GM19468 (cell line): ENCODE results near the gene MGAT4A.

Experiments used
- ATAC-seq: cut with Tn5 transposase; IDR thresholded peaks from one replicate; pipeline ENCODE4 v1.9.1; 2021; ENCODE audit warnings: mild to moderate bottlenecking, moderate library complexity, moderate number of reproducible peaks; ENCODE audit not compliant: unreplicated experiment; ENCODE audit errors: extremely low read depth

MGAT4A gene

DNA sequence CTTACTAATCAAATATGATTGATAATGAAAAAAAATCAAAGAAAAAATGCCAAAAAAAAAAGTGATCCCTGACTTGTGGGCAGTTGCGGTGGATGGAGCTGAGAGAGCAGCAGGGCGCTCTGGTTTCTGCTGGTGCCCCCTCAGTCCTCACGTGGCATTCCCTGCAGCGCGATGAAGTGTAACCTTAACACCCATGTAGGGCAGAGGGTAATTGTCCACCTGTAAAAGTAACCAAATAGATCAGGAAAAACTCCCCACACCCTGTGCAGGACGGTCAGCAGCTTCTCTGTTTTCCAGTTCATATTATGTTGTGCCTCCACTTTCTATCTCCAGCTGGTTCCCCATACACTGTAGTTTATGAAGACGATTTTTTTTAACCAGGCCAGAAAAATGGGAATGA lies 147.7 kb downstream of the MGAT4A start:
- no peak for ATAC-seq

DNA sequence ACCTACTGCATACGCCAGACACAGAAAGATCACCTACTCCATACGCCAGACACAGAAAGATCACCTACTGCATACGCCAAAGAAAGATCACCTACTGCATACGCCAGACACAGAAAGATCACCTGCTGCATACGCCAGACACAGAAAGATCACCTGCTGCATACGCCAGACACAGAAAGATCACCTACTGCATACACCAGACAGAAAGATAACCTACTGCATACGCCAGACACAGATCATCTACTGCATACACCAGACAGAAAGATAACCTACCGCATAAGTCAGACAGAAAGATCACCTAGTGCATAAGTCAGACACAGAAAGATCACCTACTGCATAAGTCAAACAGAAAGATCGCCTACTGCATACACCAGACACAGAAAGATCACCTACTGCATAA lies 148.4 kb downstream of the MGAT4A start:
- no peak for ATAC-seq

GRCh38 chr2:98580656-98581284 lies 150.2 kb downstream of the MGAT4A start:
- no peak for ATAC-seq

GRCh38 chr2:98579926-98580325 lies 151.0 kb downstream of the MGAT4A start:
- ATAC-seq = no peak

GRCh38 chr2:98578231-98578630 lies 152.7 kb downstream of the MGAT4A start:
- no peak for ATAC-seq

- no peak for ATAC-seq
These were observed 153.6 kb downstream of the MGAT4A start for GRCh38 chr2:98577313-98577712.

DNA sequence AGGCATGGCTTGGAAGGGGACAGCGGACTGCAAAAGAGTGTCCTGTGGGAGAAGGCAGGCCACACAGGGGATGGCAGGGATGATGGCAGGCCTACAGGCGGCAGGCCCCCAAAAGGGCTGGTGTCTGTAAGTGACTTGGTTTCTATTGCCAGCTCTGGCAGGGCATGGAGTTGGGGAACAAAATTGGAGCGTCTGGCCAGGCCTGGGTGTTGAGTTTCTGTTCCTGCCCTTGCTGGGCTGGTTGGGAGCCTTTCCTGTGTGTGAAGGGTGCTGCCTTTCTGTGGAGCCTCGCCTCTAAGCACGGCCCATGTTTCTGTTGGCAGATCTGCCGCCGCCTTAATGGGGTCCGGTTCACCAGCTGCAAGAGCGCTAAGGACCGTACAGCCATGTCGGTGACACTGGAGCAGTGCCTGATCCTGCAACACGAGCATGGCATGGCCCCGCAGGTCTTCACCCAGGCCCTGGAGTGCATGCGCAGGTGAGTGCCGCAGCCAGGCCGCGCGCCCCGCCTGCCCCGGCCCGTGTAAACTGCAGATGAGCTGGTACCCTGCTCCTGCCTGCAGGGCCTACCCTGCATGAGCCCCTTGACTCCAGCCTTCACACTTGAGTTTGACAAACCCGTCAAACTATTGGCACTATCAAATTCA lies 154.1 kb downstream of the MGAT4A start:
- no peak for ATAC-seq

GRCh38 chr2:98573426-98573825 lies 157.5 kb downstream of the MGAT4A start:
- no peak for ATAC-seq

- no peak for ATAC-seq
These were observed 158.3 kb downstream of the MGAT4A start for GRCh38 chr2:98572676-98573075.

DNA sequence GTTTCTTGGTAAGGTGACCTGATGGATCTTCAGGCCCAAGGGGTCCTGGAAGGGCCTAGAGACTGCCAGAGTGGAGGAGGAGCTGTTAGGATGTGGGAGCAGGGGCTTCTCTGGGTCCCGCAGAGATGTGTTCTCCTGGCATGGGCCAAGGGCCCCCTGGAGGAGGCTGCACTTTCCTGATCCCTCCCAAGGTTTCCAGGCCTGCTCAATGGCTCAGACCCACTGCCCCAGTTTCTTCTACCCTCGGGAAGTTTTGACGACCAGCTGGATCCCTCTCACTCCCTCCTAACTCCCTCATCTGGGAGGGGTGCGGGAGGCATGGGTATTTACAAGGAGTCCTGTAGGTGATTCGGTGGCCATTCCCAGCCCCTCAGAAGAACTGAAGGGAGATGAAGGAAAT lies 158.7 kb downstream of the MGAT4A start:
- ATAC-seq = no peak

DNA sequence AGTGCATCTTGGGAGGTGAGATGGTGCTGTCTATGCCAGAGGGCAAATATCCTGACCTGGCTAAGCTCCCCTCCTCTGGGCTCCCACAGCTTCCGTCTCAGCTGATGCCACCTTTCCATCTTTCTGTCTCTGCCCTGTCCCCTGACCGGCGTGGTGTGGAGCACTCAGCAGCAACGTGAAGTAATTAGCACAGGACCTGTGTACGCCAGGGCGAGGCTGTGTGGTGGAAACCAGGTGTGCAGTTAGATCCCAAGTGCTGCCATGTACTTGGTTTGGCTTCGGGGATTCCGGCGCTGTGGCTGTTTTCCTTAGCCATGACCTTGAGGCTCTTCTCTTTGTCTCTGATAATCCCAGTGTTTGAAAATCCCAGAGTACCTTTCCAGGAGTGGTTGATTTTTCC lies 159.1 kb downstream of the MGAT4A start:
- ATAC-seq = no peak

DNA sequence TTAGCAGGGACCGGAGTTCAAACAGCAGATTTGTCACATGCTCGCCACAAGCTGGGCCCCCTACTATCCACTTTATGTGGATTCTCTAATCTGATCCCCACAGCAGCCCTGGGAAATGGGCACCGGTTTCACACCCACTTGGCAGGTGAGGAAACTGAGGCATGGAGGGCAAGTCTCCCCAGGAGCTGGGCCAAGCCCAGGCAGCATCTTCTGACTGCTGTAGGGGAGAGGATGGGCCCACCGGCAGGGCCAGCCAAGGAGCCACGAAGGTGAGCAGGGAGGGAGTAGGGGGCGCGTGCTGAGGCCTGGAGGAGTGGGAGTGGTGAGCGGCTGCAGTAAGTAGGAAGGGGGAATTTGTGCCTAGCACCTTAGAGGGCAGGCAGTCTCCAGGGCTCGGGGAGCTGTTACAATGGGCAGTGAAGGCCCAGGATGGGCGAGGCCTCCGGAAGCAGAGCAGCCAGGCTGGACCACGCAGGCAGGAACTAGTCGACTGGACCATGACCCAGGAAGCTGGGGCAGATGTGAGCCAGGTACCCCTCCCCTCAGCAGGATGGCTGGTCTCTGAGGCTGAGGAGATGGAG lies 159.7 kb downstream of the MGAT4A start:
- no peak for ATAC-seq

DNA sequence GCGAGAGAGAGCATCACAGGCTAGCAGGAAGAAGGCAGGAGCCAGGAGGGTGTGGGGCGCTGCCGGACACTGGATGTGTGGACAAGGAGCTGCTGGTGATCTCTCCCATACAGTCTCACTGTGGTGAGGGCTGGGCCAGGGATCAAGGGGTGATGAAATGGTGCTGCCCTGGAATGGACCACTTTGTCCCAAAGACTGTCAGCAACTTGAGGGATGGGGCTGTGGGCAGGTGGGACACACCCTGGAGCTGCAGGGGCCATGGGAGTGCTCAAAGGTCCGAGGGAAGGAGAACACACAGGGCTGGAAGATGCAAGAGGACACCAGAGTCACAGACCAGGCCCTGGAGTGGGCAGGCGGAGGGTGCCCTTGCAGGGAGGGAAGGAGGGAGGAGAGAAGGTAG lies 160.6 kb downstream of the MGAT4A start:
- ATAC-seq = no peak

GRCh38 chr2:98569915-98570314 lies 161.0 kb downstream of the MGAT4A start:
- no peak for ATAC-seq

DNA sequence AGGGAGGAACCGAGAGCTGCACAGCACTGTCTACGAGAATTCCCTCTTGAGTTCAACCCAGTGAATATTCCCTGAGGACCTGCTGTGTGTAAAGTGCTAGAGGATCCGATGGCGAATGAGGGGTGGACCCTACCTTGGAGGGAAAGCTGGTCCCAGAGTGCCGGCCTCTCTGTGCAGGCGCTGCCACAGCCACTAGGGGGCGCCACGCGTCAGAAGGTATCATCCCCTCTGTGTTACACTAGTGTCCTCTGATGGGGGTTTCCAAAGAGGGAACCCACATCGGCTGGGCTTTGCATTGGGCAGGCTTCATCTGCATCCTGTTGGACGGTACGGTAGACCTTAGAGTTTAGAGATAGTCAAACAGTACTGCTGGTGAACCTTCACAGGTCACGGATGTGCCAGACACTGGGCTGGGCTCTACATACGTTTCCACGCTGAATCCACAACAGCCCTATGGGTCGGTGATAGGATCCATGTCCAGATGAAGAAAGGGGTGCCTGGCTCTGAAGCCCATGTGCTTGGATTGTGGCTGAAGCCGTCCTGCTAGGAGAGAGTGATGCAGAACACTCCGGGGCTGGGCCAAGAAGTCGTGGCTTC lies 161.6 kb downstream of the MGAT4A start:
- no peak for ATAC-seq
